Mesothelial cell of epicardium (in vitro differentiated cells): ENCODE results near the gene CD163. TPM values are rescaled to one million over a fixed set of nuclear protein-coding genes. Genes with fewer than 3 reads are reported as not detected.

Experiments
- DNase-seq, 2 experiments: peaks; one replicate each; pipeline ENCODE4 v3.0.0; 2021; ENCODE audit warnings: low spot score in 2 of 2; ENCODE audit not compliant: unreplicated experiment in 2 of 2
- H3K27ac Mint-ChIP-seq: 2 replicates; pipeline ENCODE4 v1.8.0; 2021; ENCODE audit warnings: mixed read lengths
- H3K27me3 Mint-ChIP-seq: 2 replicates; pipeline ENCODE4 v1.8.0; 2021; ENCODE audit warnings: low read depth, mixed read lengths
- H3K36me3 Mint-ChIP-seq: 2 replicates; pipeline ENCODE4 v1.8.0; 2021; ENCODE audit warnings: mixed read lengths
- H3K4me1 Mint-ChIP-seq: 2 replicates; pipeline ENCODE4 v1.8.0; 2021; ENCODE audit warnings: mixed read lengths
- H3K4me3 Mint-ChIP-seq: 2 replicates; pipeline ENCODE4 v1.8.0; 2021; ENCODE audit warnings: mild to moderate bottlenecking, moderate library complexity, mixed read lengths
- H3K9me3 Mint-ChIP-seq: 2 replicates; pipeline ENCODE4 v1.8.0; 2021; ENCODE audit warnings: mixed read lengths
- total RNA-seq: library from RNA; stranded (reverse); gene quantifications from 3 replicates; pipeline ENCODE4 v1.2.1, GENCODE V29; 2021
- TF ChIP-seq, protein P1 (sequence below): fragments of 200-600 bp; sonication (generic); IDR thresholded peaks from one replicate; pipeline ENCODE4 v1.5.0; 2021; ENCODE audit warnings: antibody characterized with exemption; ENCODE audit not compliant: unreplicated experiment

CD163 gene
- total RNA-seq, 1 donor from 2014 or later: 0.36 TPM

DNA sequence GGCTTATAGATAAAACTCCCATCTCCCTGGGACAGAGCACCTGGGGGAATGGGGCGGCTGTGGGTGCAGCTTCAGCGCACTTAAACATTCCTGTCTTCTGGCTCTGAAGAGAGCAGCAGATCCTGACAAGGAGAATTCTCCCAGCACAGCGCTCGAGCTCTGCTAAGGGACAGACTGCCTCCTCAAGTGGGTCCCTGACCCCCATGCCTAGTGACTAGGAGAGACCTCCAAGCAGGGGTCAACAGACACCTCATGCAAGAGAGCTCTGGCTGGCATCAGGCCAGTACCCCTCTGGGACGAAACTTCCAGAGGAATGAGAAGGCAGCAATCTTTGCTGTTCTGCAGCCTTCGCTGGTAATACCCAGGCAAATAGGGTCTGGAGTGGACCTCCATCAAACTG lies 31.5 kb downstream of the CD163 start:
- TF ChIP-seq, protein P1, sequence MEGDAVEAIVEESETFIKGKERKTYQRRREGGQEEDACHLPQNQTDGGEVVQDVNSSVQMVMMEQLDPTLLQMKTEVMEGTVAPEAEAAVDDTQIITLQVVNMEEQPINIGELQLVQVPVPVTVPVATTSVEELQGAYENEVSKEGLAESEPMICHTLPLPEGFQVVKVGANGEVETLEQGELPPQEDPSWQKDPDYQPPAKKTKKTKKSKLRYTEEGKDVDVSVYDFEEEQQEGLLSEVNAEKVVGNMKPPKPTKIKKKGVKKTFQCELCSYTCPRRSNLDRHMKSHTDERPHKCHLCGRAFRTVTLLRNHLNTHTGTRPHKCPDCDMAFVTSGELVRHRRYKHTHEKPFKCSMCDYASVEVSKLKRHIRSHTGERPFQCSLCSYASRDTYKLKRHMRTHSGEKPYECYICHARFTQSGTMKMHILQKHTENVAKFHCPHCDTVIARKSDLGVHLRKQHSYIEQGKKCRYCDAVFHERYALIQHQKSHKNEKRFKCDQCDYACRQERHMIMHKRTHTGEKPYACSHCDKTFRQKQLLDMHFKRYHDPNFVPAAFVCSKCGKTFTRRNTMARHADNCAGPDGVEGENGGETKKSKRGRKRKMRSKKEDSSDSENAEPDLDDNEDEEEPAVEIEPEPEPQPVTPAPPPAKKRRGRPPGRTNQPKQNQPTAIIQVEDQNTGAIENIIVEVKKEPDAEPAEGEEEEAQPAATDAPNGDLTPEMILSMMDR: no peak
- Mint-ChIP-seq H3K36me3 (no peaks in the 10 kb centered on the region), H3K27ac (no peak overlapping the region), H3K4me3 (no peak overlapping the region), H3K27me3 (peaks cover 29% of the 10 kb centered on the region), H3K4me1 (no peaks in the 10 kb centered on the region), H3K9me3 (peaks cover 40% of the 10 kb centered on the region)
- DNase-seq: no peak

DNA sequence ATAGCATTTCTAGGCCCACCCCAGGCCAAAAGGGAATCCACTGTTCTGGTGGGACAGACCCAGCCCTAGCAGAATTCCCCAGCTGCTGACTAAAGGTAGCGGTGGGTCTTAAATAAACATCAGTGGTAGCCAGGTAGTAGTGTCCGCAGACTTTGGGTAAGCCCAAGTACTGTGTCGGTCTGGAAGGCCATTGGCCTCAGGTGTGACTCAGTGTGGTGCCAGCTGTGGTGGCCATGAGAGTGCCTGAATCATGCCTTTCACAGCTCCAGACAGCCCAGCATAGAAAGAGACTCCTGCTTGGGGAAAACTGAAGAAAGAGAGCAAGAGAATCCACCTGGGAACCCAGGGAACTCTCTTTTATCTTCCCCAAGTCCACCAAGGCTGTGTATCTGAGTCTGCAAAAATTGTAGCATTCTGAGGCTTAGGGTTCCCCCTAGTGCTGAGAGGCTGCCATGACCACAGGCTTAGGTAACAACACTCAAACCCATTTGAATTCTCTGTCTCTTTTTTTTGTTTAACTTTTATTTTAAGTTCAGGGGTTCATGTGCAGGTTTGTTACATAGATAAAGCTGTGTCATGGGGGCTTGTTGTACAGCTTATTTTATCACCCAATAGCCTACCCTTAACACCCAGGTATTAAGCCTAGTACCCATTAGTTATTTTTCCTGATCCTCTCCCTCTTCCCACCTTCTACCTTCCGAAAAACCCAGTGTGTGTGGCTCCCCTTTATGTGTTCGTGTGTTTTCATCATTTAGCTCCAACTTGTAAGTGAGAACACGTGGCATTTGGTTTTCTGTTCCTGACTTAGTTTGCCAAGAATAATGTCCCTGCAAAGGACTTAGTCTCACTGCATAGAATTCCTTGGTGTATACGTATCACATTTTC lies 43.0 kb downstream of the CD163 start:
- H3K4me3 Mint-ChIP-seq: no peak overlapping the region
- no peak overlapping the region for H3K27ac Mint-ChIP-seq
- H3K27me3 Mint-ChIP-seq: peaks cover 12% of the 10 kb centered on the region
- no peaks in the 10 kb centered on the region for H3K36me3 Mint-ChIP-seq
- peak in 1 of 2 experiments; percentile 73 for DNase-seq
- no peaks in the 10 kb centered on the region for H3K9me3 Mint-ChIP-seq
- H3K4me1 Mint-ChIP-seq: no peaks in the 10 kb centered on the region
- TF ChIP-seq, protein P1: peak; percentile 74

DNA sequence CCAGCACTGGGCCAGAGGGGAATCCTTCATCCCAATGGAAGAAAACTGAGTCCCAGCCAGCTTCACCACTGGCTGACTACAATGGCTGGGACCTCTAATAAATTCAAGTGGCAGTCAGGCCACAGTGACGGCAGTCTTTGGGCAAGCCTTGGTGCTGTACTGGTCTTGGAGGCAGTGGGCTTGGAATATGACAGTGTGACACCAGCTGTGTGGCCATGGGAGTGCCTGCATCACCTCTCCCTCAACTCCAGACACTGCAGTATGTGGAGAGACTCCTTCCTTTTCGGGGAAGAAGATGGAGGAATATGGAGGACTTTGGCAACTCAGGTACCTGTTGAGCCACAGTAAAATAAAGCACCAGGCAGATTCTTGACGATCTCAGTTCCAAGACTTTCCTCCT lies 43.6 kb downstream of the CD163 start:
- no peaks in the 10 kb centered on the region for H3K4me1 Mint-ChIP-seq
- no peak for DNase-seq
- peaks cover 9% of the 10 kb centered on the region for H3K27me3 Mint-ChIP-seq
- H3K27ac Mint-ChIP-seq: no peak overlapping the region
- no peaks in the 10 kb centered on the region for H3K36me3 Mint-ChIP-seq
- TF ChIP-seq, protein P1: no peak
- no peak overlapping the region for H3K4me3 Mint-ChIP-seq
- H3K9me3 Mint-ChIP-seq: no peaks in the 10 kb centered on the region

DNA sequence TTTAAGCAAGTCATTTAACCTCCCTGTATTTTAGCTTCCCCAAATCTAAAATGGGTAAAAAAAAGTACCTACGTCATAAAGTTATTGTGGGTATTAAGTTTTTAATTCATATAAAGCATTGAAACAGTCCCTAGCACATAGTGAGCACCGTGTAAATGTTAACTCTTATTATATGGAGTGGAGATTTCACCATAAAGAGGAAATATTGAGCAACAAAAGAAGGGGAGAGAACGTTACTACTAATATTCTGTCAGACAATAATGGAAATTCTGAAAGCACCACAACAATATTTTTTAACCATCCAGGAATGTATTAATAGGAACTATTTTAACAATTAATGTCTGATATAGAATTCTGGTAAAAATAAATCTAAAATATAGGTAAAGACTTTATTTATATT lies 51.8 kb downstream of the CD163 start:
- H3K27me3 Mint-ChIP-seq: peaks cover 20% of the 10 kb centered on the region
- H3K27ac Mint-ChIP-seq: no peak overlapping the region
- H3K4me3 Mint-ChIP-seq: no peak overlapping the region
- TF ChIP-seq, protein P1: no peak
- H3K4me1 Mint-ChIP-seq: no peaks in the 10 kb centered on the region
- DNase-seq: no peak
- peaks cover 4% of the 10 kb centered on the region for H3K9me3 Mint-ChIP-seq
- no peaks in the 10 kb centered on the region for H3K36me3 Mint-ChIP-seq

DNA sequence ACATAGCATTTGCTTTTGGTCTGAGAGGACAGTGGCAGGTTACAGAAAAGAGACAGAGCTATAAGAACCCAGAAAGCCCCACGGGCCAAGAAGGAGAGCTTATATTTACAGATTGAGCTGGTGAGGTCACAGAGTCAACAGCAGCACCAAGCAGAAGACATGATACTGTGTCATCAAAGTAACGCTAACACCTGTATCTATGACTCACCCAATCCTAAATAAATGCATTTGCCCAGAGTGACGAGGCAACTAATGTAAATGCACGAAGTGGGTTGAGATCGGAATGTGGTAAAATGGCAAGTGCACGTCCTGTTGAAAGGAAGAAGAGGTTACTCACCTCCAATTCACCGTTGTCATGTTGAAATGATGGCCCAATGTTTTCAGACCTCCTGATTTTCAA lies 52.9 kb downstream of the CD163 start:
- Mint-ChIP-seq H3K4me3 (no peak overlapping the region), H3K27me3 (peaks cover 23% of the 10 kb centered on the region), H3K27ac (no peak overlapping the region), H3K36me3 (no peaks in the 10 kb centered on the region), H3K4me1 (no peaks in the 10 kb centered on the region), H3K9me3 (peaks cover 6% of the 10 kb centered on the region)
- DNase-seq: no peak
- TF ChIP-seq, protein P1: no peak
